HFF-Myc (cell line): ENCODE results near the gene IRAK3.
"Not testable (repeated sequence)": the region's sequence is repeated elsewhere in the genome, so short reads cannot be mapped to it uniquely, and the experiment has no call there.

Experiments used
- DNase-seq: peaks from one replicate; pipeline ENCODE4 v3.0.0-alpha.2; 2011; ENCODE audit warnings: low read depth; ENCODE audit errors: extremely low read depth
- H3K4me3 ChIP-seq: replicated peaks from 2 replicates; pipeline ENCODE4 v1.5.1; 2011; ENCODE audit warnings: low read depth, mild to moderate bottlenecking, control low read depth, low read length
- TF ChIP-seq, protein P1 (sequence below): IDR thresholded peaks from 2 replicates; pipeline ENCODE4 v1.5.1; 2012; ENCODE audit warnings: mild to moderate bottlenecking, low read depth, low read length, control low read depth; ENCODE audit errors: missing control alignments

IRAK3 gene

DNA sequence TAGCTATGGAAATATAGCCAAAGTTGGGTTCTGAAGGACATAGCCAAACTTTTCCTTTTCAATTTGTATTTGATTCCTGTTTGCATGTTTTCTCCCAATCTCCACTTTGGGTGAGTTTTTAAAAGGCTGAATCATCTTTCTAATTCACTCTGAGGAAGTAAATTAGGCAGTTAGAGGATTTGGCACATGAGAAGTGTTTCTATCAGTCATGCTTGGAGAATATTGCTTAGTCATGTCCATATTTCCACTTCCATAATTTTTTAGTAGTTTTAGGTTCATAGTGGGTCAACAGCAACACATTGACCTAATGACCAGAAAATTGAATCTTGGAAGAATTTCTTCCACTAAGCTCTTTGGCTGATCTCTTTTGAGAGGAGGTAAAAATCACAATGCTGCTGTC, 21.8 kb downstream of the IRAK3 start:
- TF ChIP-seq, protein P1, sequence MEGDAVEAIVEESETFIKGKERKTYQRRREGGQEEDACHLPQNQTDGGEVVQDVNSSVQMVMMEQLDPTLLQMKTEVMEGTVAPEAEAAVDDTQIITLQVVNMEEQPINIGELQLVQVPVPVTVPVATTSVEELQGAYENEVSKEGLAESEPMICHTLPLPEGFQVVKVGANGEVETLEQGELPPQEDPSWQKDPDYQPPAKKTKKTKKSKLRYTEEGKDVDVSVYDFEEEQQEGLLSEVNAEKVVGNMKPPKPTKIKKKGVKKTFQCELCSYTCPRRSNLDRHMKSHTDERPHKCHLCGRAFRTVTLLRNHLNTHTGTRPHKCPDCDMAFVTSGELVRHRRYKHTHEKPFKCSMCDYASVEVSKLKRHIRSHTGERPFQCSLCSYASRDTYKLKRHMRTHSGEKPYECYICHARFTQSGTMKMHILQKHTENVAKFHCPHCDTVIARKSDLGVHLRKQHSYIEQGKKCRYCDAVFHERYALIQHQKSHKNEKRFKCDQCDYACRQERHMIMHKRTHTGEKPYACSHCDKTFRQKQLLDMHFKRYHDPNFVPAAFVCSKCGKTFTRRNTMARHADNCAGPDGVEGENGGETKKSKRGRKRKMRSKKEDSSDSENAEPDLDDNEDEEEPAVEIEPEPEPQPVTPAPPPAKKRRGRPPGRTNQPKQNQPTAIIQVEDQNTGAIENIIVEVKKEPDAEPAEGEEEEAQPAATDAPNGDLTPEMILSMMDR = no peak
- H3K4me3 ChIP-seq = no peak overlapping the region
- DNase-seq = no peak

DNA sequence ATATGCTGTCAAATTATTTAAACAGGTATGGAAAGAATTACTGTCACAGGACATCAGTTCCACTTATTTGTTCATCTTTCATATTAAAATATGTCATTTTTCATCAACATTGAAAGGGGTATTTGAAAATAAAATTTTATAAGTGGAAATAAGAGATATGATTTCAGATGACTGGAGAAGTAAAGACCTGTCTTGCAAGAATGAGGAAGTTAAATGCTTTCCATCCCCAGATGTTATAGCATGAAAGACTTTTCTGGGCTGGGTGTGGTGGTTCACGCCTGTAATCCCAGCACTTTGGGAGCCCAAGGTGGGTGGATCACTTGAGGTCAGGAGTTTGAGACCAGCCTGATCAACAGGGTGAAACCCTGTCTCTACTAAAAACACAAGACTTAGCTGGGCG, 22.6 kb downstream of the IRAK3 start:
- not testable (repeated sequence) for H3K4me3 ChIP-seq, DNase-seq

DNA sequence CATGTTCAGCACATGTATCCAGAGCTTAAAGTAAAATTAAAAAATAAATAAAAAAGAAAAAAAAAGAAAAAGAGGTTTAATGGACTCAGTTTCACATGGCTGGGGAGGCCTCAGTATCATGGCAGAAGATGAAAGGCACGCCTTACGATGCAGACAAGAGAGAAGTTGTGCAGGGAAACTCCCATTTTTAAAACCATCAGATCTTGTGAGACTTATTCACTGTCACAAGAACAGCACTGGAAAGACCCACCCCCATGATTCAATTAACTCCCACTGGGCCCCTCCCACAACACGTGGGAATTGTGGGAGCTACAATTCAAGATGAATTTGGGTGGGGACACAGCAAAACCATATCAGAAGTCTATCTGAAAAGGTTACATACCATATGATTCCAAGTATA, 24.0 kb downstream of the IRAK3 start:
- H3K4me3 ChIP-seq, DNase-seq: not testable (repeated sequence)

DNA sequence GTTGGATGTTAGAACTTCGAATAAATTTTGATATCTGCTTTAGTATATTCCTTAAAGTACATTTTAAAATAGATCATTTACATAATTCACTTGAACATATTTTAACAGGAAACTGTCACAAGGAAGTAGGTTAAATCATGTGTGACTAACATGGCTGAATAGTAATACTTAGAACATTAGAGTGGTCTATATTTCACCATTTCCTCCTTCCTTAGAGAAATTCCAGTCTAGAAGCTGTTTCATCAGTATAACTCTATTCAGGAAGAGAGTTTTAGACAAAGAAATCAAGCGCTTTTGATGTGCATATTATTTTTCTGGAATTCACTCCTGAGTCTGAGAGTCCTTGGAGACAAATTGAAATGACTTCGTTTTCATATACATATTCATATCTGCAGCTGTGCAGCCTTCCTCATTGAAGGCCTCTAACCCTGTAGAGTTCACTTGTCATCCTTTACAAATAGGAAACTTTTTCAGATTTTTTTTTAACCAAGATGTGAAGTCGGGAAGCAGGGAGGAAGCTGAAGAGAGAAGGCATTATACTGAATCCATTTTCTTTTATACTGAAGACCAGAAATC, 28.4 kb downstream of the IRAK3 start:
- no peak overlapping the region for H3K4me3 ChIP-seq
- TF ChIP-seq, protein P1 = no peak

DNA sequence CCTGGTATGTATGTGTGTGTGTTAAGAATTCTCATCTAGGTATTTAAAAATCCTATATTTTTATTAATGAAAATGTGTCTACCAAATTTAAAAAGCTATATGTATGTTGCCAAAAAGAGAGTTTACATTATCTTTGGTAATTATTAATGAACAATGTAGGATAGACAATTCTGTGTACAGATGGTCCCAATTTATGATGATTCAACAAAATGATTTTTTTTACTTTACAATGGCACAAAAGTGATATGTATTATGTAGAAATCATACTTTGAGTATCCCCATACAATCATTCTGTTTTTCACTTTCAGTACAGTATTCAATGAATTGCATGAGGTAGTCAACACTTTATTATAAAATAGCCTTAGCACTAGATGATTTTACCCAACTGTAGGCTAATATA, 39.4 kb downstream of the IRAK3 start:
- TF ChIP-seq, protein P1 = no peak
- no peak overlapping the region for H3K4me3 ChIP-seq
- no peak for DNase-seq

More for the DNA sequence above, 28.4 kb downstream of the IRAK3 start:
- DNase-seq = no peak

DNA sequence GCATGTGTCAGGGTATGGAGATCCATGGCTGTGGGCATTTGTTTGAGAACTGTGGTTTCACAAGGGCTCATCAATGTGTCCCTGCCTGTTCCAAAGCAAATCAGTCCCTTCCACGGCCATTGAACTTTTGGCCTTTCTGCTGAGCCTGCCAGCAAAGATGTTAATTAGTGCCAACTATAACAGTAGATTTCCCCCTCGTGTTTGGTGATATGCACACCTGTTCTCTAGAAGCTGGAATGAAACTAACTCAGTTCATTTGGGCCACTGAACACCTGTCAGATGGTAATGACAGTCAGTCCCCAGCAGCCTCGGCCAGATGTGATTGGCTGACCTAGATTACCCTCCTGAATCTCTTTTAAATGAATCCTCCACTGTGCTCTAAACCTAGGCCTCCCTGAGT, 43.2 kb downstream of the IRAK3 start:
- TF ChIP-seq, protein P1 = no peak
- no peak for DNase-seq

DNA sequence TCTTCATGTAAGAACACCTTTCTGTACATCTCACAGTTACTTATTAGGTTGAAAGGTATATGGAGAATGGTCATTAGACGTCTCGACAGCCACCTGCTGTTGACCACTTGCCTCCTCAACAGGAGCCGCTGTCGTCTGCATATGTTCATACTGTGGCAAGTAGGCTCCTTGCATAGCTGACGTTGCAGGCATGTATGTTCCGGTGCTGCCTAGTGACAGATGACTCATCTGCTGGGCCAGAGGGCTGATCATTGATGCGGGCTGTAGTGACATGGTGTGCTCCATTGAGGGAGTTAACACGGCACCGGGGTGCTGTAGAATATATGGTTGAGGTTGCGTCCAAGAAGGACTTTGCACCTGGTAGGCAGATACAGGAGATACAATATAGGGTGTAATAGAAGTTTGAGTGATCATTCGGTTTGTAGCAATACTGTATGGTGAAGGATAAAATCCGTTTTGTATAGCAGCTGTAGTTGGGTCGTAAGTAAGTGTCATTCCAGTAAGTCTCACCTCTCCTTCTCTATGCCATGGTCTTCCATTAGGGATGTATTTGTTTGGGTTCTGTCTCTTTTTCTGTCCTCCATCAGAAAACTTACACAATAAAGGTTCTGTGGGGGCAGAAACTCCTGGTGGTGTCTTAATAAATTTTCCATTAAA, 45.2 kb downstream of the IRAK3 start:
- DNase-seq, H3K4me3 ChIP-seq: not testable (repeated sequence)

More for the DNA sequence above, 43.2 kb downstream of the IRAK3 start:
- H3K4me3 ChIP-seq = no peak overlapping the region

DNA sequence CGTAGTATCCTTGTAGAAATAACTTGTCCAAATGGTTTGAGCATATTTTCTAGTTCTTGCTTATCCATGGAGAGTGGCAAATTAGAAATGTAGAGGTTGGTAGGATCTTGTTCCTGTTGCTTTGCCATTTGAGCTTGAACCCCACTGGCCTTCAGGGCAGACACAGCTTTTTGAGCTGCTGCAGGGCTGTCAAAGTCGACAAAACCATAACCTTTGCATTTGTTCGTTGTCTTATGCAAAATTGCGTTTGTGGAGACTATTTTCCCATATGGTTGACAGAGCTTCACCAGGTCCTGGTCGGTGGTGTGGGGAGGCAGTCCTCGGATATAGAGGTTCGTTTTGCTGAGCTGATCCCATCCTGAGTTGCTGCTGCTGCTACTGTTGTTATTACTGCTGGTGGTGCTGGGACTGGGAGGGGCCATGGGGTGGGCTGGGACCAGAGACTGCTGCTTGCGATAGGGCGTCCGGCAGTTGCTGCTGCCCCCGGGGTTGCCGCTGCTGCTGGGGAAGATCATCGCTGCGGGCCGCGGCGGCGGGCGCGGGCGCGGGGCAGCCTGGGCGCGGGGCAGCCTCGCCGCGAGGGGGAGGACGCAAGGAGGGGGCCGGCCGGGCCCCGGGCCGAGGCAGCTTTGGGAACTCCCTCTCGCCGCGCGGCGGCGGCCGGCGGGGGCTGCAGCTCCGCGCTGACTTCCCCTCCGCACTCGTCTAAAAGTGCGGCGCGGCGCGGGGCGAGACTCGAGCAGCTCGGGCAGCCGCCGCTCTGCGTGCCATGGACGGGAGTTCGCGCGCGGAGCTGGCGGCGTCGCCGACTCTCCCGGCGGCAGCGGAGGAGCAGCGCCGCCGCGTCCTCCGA, 46.0 kb downstream of the IRAK3 start:
- peak overlapping the region; percentile 50 for H3K4me3 ChIP-seq
- not testable (repeated sequence) for DNase-seq
